AG09309 (cell line): ENCODE measurements around the gene RAB34.

Experiments
- DNase-seq: peaks from one replicate; pipeline ENCODE4 v3.0.0-alpha.2; 2010; ENCODE audit warnings: low read depth
- H3K4me3 ChIP-seq: 2 replicates; pipeline ENCODE4 v1.5.1; 2011; ENCODE audit warnings: mild to moderate bottlenecking, low read depth, low read length, moderate library complexity; ENCODE audit not compliant: control insufficient read depth
- CTCF ChIP-seq: IDR thresholded peaks from 2 replicates; pipeline ENCODE4 v1.5.1; 2011; ENCODE audit warnings: mild to moderate bottlenecking, low read depth, low read length, inconsistent platforms; ENCODE audit not compliant: insufficient read depth, control insufficient read depth; ENCODE audit errors: missing control alignments

The RAB34 gene

GRCh38 chr17:28750178-28751047 is 32.7 kb upstream of the RAB34 start:
- peak; percentile 100 for TF ChIP-seq CTCF
- peak; percentile 67 for DNase-seq
- no peak overlapping the region for H3K4me3 ChIP-seq

- DNase-seq = no peak
- no peak overlapping the region for H3K4me3 ChIP-seq
- TF ChIP-seq CTCF = no peak
These were observed 32.0 kb upstream of the RAB34 start for GRCh38 chr17:28749516-28750177.

- H3K4me3 ChIP-seq = no peak overlapping the region
- no peak for DNase-seq
- no peak for TF ChIP-seq CTCF
These were observed 31.3 kb upstream of the RAB34 start for GRCh38 chr17:28748852-28749515.

- DNase-seq = no peak
- TF ChIP-seq CTCF = no peak
- no peak overlapping the region for H3K4me3 ChIP-seq
These were observed 30.4 kb upstream of the RAB34 start for GRCh38 chr17:28747801-28748750.

GRCh38 chr17:28747051-28747691 is 29.5 kb upstream of the RAB34 start:
- no peak for TF ChIP-seq CTCF
- H3K4me3 ChIP-seq = no peak overlapping the region
- no peak for DNase-seq
